Measurements from ENCODE around the gene TBC1D2. TPM values are rescaled to one million over a fixed set of nuclear protein-coding genes. Genes with fewer than 3 reads are reported as not detected.
A peak's percentile ranks its signal among the peaks of the same experiment; 100 is the strongest.

Gene TBC1D2
- total RNA-seq, 1 donor from 2014 or later = 5.7 TPM

DNA sequence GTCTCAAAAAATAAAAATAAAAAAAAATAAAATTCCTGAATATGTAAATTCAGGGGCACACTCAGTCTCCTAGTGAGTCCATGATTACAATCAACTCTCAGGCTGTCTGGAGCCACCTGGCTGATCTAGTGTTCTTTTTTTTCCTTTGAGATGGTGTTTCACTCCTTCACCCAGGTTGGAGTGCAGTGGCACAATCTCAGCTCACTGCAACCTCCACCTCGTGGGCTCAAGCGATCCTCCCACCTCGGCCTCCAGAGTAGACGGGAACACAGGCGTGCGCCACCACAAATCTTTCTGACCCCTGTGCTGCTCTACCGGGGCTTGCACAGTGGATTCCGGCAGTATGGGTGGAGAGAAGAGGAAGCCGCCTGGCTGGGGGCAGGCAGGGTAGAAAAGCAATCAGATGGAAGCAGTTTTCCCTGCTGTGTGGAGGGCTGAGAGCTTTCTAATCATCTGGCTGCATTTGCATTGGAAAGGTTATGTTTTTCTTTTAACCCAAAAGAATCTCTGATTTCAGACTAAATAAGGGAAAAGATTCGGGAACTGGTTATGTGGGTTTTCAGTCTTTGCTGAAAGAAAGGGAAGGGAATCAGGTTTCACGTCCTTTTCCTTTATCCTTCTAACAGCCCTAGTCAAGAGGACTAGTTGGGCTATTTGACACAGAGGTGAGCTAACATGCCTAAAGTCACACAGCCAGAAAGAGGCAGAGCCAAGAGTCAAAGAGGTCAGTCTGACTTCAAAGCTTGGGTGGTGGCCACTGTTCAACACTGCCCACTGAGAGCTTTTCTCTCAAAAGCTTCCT is 36.7 kb downstream of the TBC1D2 start:
- no peak for DNase-seq (ENCODE audit: low read depth, low spot score)

DNA sequence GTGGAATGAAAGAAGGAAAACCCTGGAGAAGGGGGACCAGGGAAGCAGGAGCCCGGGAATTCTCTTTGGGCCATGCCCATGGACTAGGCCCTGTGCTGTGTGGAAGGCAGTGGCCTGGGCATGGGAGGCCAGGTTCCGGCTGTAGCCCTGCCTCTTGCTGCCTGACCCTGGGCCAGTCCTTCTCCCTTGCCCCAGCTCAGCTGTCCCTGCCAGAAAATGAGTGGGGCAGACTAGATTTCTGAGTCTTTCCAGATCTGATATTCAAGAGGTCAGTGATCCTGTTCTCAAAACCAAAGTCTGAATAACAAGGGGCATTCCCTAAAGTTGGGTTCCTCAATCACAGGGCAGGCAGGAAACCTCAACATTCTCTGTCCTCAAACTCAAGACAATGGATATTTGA is 38.2 kb downstream of the TBC1D2 start:
- no peak for DNase-seq (ENCODE audit: low read depth, low spot score)

DNA sequence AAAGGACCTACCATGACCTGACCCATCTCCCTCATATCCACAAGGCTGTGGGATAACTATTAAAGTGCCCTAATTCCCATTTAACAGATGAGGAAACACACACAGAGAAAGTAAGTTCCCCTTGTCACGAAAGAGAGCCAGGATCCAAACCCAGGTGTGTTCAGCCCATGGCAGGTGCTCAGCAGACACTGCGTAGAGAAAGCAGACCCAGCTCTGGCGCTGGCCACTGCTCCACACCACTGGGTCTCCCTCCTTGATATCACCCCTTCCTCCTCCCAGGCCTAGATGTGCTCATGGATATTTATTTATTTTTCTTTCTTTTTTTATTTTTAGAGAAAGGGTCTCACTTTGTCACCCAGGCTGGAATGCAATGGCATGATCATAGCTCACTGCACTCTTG is 39.1 kb downstream of the TBC1D2 start:
- DNase-seq (ENCODE audit: low read depth, low spot score) = no peak

DNA sequence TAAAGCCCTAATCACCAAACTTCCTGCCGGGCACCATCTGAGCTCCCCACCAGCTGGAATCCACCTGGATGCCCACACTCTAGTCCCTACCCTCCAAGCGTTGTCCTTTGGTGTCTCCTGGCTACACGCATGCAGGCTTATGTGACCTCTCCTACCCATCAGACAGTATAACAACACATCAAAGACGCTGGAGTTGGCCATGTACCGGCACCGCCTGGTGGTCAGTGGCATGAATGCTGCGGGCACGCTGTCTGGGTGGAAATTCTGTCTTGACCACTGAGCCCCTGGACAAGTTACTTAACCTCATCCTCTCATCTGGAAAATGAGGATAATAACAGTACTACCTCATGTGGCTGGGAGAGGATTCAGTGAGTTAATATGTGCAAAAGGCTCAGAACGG is 39.6 kb downstream of the TBC1D2 start:
- no peak for DNase-seq (ENCODE audit: low read depth, low spot score)

DNA sequence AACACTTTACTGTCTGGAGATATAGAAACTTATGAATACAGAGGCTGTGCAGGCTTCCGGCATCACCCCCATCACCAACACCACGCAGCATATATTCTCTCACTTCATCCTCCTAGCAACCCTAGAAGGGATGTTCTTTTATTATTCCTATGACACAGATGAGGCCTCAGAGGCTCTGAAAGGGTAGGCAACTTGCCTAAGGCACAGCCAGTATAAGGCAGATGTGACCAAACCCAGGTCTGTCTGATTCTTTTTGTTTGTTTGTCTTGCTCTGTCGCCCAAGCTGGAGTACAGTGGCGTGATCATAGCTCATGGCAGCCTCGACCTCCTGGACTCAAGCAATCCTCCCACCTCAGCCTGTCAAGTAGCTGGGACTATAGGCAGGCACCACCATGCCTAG is 40.2 kb downstream of the TBC1D2 start:
- no peak for DNase-seq (ENCODE audit: low read depth, low spot score)

DNA sequence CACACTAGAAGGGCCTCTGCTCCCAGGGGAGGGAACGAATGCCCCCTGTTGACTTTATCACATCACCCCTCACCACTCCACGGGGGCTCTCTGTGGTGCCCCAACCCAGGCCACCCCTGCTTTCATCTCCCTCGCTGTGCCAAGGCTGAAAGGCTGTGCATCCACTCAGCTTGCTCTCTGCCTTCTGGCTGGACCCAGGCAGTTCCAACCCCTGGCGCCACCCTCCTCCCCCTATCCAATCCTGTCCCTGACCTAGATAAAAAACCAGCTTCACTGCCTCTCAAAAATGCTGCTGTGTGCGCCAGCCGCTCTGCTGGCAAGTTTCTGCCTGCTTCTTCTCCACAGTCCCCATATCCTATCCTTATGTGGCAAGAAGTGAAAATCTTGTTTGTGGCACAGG is 40.6 kb downstream of the TBC1D2 start:
- DNase-seq (ENCODE audit: low read depth, low spot score) = no peak

DNA sequence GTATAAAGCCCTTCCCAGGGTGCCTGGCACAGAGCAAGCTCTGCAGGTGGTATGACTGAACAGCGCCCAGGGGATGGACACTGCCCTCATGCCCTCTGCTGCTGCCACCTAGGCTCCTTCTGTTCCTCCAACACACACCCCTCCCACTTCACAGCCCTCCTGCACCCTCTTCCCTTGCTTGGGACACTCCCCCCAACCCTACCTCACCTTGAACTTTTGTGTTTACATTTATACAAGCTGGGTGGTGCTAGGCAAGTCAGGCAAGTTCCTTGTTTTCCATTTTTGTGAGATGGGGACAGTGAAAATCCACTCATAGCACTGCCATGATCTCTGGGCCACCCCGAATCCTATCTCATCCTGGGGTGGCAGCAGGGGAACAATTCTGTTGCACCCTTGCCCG is 44.2 kb downstream of the TBC1D2 start:
- DNase-seq (ENCODE audit: low read depth, low spot score) = no peak

DNA sequence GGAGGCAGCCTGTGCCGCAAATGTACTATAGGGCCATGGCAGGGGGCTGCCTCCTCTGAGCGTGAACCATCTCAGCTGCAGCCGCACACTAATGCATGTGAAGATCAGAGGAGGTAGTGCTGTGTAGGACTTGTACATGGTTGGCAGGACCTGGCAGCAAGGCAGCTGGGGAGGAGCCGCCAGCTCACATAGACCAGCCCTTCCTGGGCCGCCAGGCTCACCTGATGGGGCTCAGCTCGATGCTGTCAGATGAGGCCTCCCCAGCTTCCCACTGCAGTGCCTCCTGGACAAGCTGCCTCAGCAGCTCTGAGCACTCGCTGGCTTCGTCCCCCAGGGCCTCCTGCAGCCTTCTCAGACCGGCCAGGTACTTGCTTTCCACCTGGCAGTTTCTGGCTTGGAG is 45.0 kb downstream of the TBC1D2 start:
- no peak for DNase-seq (ENCODE audit: low read depth, low spot score)

DNA sequence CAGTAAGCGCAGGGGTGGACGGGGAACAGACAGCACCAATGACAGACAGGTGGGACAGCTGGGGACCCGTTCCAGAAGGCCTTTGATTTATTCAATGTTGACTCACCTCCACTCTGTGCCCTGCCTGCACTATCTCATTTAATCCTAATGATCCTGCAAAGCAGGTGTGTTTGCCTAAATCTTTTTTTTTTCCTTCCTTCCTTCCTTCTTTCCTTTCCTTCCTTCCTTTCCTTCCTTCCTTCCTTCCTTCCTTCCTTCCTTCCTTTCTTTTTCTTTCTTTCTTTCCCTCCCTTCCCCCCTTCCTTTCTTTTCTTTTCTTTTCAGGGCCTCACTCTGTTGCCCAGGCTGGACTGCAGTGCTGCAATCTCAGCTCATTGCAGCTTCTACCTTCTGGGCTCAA is 45.9 kb downstream of the TBC1D2 start:
- DNase-seq (ENCODE audit: low read depth, low spot score) = no peak

DNA sequence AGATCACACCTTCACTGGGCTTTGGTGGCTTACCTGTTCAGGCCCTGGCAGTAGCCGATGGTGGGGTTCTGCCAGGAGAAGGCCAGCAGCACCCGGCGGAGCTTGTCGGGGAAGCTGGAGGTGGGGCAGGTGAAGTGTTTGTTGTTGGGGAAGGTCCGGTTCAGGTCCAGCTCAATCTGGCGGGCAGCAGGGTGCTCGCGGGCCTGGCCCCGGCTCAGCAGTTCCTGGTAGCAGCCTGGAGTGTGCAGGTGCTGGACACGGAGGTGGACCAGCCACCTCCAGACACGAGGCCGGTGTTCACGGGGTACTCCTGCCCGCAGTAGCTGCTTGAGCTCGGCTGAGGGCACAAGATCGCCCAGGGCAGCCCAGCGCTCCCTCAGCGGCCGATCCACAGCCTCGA is 46.8 kb downstream of the TBC1D2 start:
- DNase-seq (ENCODE audit: low read depth, low spot score) = no peak

DNA sequence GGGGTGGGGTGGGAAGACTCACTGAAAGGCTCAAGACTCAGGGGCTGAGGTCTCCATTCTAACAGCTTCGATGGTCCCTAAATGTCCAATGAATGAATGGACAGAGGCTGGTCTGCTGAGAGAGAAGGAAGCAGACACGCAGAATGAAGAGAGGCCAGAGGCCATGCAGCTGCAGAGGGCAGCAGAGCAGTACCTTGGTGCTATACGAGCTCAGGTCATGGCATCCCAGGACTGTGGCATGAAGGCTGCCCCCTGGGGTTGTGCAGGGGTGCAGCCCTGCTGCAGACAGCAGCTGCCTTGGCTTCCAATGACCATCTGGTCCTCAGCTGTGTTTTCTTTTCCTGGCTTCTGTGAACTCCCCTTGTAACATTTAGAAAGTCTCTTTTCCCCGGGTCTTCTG is 47.8 kb downstream of the TBC1D2 start:
- no peak for DNase-seq (ENCODE audit: low read depth, low spot score)

DNA sequence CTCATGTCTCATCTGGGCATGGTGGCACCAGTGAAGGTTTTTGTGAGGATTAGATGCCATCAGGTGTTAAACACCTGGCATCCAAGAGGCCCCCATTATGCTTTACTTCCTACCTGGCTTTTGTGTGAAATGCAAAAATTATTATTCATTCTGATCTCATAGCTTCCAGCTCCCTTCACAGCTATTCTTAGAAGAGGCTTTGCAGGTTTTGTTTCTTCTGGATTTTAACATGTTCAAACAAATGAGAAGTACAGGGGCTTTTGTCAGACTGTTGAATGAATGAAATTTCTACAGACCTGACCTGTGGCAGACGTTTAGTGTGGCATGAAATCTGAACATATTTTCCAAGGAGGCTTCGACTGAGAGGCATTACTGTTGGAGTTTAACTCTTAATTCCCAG is 48.7 kb downstream of the TBC1D2 start:
- no peak for DNase-seq (ENCODE audit: low read depth, low spot score)

DNA sequence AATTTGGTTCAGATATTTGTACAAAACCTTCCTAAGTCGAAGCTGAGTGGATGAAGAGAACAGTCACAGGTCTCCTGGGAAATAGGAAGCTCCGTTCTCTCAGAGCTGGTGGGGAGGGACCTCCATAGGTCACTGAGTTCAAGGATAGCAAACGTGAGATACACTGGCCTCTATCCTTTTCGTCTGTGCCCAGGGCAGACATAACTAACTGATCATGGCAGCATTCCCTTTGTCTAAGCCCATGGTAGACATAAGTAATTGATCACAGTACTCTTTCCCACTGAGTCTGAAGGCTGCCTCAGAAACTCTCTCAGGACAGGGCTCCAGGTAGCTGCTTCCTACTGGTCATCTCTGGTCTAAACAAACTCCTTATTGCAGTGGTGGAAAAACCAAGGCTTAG is 50.8 kb downstream of the TBC1D2 start:
- DNase-seq (ENCODE audit: low read depth, low spot score) = no peak

DNA sequence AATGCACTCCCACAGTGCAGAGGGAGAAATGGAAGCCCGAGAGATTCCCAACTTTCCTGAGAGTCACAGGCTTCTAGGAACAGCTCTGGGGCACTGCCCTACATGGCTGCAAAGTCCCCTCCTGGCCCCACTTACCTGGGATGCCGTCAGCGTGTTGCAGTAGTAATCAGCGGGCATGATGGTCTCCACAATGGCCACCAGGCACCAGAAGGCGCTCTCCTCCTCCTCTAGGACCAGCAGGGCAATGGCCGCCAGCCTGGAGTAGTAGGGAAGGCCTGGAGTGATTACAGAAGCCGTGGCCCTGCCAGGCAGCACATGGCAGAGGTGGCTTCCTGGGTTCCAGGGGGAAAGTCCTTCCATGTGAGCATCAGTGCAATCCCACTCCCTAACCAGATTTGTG is 52.3 kb downstream of the TBC1D2 start:
- no peak for DNase-seq (ENCODE audit: low read depth, low spot score)

DNA sequence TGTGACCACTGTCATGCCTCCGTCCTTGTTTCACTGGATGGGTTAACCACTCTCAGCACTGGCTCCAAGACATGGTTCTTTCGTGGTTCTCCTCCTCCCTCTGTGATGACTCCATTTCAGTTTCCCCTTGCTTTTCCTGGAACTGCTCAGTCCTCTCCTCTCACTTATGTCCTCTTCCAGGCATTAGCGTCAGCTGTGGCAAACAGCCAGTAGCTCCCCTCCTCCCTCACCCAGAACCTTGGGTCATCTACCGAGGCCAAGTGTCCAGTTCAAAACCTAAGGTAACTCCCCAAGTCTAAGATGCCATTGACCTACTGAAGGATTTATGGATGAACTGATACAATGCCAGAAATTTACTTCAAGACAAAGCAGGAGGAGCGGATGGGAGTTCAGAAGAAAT is 53.2 kb downstream of the TBC1D2 start:
- no peak for DNase-seq (ENCODE audit: low read depth, low spot score)

DNA sequence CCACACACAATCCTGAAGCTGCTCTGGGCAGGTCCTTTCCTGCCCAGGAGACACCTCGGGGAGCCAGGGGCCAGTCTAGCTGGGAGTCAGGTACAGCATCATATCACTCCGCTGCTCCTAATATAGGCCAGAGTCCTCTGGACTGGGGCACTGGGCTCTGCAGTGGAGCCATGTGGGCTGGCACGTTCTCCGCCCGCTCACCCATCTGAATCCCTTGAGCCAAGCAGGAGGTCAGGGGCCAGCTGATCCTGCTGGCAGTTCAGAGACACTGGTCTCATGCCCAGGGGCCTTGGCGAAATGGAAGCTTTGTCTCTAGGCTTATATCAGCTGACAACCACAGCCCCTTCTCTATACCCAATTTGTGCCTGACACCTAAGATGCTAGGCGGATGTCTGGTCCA is 53.7 kb downstream of the TBC1D2 start:
- no peak for DNase-seq (ENCODE audit: low read depth, low spot score)

DNA sequence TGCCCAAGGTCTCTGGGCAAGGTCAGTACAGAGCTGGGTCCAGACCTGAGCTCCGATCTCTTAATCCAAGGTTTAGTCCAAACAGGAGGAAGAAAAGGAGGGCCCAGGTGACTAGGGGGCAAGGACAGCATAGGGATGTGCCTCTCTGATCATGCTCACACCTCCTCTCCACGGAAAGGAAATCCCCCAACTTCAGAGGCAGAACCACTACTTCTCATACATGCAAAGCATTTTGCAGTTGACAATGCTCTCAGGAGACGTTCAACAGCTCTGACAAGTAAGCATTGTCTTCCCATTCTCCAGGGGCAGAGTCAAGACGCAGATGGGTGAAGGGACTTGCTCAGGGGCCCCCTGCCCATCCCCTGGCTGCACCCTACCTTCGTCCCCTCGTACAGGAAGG is 54.3 kb downstream of the TBC1D2 start:
- DNase-seq (ENCODE audit: low read depth, low spot score) = no peak

DNA sequence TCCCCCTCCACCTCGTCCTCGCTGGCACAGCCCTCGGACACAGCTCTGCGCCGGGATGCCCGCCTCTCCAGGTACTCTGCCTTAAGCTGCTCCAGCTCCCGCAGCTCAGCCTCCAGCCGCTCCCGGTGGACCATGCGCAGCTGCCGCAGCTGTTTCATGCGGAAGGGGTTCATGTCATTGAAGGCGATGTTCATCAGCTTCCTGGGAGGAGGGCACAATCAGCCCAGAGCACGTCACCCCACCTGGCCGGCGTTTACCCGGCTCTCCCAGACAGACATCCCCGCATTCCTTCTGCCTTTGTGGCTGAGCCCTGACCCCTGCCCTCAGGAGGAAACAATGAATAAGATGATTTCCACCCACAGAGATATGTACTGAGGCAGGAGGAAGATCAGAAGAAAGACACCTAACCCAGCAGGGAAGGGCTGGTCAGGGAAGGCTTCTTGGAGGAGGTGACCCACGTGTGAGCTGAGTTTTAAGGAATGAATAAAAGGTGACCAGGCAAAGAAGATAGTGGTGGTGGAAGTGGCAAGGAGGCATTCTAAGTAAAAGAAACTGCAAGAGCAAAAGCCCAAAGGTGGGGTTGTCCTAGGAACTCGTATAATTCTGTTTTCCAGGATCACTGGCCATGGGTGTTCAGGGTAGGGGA is 55.9 kb downstream of the TBC1D2 start:
- no peak for DNase-seq (ENCODE audit: low read depth, low spot score)

DNA sequence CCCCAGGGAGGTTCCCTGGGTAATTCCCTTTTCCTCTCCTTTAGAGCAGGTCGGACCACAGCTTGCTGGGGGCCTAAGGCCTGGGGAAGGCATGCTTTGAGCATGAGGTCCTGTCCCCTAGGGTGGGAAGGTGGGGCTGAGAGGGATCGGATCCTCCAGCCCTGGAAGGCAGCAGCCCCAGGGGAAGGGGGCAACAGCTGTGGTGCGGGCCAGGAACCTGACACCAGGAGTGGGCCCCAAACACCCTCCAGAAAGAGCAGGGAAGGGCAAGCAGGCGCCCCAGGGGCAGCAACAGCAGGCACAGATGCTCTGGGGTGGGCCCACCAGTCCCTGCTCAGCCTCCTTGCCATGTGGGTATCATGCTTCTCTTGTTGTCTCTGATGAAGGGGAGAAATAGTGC is 59.8 kb downstream of the TBC1D2 start:
- DNase-seq (ENCODE audit: low read depth, low spot score) = no peak

DNA sequence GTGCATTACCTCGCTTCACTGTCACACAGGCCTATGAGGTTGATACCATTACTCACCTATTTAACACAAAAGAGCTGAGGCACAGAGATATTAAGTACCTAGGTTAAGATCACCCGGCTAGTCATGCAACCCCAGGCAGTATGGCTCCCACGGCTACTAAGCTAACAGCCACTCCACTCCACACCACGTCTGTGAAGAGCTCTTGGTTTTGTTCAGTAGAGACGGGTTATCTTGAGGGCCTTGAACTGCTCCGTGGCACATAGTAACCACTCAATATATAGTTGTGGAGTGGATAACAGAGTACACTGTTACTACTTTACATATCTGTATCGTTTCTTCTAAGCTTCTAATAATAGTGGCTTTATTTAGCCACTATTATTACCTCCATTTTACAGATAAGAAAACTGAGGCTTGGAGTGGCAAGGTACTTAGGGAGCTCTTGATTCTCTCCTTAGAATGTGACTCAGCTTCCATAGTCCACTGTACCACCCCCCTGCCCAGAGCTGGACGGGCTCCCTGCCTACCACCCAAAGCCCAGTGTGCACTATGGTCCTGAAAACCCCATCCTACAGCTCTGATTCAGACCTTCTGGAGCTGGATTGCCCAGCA is 62.0 kb downstream of the TBC1D2 start:
- DNase-seq (ENCODE audit: low read depth, low spot score) = no peak

DNA sequence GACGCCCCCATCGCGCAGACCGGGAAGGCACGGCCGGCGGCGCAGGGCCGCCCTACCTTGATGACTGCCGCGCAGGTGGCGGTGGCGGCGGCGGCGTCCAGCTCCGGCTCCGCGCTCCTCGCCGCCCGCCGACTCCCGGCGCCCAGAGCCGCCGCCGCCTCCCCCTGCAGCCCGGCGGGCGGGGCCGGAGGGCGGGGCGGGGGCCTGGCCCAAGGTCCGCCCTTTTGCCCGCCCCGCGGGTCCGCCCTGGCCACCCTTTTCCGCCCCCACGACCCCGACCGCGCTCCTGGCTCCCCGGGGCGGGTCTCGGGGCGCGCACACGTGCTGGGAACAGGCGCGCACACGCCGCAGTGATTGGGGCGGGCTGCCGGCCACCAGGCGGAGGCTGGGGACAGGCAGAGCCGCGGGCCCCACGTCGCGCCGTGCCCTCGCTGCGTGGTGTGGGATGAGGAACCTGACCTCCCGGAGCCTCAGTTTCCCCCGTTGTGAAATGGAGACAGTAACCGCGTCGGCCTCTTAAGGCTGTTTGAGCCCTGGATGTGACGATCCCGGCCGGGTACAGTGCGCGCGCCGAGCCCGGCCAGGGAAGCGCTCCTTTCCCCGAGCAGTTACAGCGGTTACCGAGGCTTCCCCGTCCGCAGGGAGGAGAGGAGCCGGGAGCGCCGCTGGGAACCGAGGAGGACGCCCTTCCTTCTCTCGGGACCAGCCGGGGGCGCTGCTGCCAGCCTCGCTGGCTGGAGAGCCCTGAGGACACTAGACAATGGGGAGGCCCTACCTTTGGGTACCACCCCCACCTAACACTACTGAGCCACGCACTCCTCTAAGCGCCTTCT is 62.7 kb downstream of the TBC1D2 start, which contains the start of gene CORO2A:
Gene CORO2A, minus strand, starts transcription at position 135 of the 833 bp plus-strand sequence. CDS start 34,977 bp downstream, outside the sequence.
- peak; percentile 15 for DNase-seq (ENCODE audit: low read depth, low spot score)
